Measurements from ENCODE around the gene SH3RF3.

SH3RF3 gene

DNA sequence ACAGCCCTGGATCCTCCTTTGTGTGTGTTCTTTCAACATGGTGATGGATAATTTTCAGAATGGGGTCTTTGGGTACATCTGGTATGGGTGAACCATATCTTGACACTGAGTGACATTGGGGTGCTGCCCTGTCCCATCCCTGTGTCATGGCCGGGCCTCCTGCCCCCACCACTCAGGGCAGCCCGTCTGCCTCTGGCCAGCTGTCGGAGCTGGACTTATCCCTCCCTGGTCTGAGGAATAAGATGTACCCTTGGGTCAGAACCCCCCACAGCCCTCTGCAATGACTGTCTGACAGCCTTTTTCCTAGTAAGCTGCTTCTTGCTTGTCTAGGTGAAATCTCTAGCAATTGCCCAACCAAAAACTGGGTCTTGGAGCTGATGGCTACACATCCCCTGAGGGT is 142.9 kb downstream of the SH3RF3 start:
- no peak overlapping the region for H3K4me3 ChIP-seq (ENCODE audit: low read depth, low read length)
- TF ChIP-seq, protein P1, sequence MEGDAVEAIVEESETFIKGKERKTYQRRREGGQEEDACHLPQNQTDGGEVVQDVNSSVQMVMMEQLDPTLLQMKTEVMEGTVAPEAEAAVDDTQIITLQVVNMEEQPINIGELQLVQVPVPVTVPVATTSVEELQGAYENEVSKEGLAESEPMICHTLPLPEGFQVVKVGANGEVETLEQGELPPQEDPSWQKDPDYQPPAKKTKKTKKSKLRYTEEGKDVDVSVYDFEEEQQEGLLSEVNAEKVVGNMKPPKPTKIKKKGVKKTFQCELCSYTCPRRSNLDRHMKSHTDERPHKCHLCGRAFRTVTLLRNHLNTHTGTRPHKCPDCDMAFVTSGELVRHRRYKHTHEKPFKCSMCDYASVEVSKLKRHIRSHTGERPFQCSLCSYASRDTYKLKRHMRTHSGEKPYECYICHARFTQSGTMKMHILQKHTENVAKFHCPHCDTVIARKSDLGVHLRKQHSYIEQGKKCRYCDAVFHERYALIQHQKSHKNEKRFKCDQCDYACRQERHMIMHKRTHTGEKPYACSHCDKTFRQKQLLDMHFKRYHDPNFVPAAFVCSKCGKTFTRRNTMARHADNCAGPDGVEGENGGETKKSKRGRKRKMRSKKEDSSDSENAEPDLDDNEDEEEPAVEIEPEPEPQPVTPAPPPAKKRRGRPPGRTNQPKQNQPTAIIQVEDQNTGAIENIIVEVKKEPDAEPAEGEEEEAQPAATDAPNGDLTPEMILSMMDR (IDR thresholded peaks at IDR 0.05; ENCODE audit: borderline replicate concordance, insufficient read depth, low read depth, low read length), result no peak

DNA sequence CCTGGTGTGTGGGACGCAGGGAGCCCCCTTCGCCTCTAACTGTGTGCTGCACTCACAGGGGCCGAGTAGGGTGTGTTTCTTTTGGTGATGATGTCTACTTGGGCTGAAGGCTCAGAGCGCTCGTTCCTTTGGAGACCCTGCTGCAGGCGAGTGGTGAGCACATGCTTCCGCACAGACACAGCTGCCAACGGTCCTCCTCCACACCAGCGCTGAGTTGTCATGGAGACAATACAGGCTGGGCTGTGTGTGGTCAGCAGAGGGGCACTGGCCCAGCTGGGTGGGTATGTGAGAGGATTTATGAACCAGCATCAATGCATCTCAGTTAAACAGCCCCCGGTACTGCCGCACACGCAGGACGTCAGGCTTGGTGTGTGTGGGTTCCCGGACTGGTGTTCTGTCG is 143.5 kb downstream of the SH3RF3 start:
- H3K4me3 ChIP-seq (ENCODE audit: low read depth, low read length), result no peak overlapping the region
- TF ChIP-seq, protein P1 (IDR thresholded peaks at IDR 0.05; ENCODE audit: borderline replicate concordance, insufficient read depth, low read depth, low read length), result no peak

DNA sequence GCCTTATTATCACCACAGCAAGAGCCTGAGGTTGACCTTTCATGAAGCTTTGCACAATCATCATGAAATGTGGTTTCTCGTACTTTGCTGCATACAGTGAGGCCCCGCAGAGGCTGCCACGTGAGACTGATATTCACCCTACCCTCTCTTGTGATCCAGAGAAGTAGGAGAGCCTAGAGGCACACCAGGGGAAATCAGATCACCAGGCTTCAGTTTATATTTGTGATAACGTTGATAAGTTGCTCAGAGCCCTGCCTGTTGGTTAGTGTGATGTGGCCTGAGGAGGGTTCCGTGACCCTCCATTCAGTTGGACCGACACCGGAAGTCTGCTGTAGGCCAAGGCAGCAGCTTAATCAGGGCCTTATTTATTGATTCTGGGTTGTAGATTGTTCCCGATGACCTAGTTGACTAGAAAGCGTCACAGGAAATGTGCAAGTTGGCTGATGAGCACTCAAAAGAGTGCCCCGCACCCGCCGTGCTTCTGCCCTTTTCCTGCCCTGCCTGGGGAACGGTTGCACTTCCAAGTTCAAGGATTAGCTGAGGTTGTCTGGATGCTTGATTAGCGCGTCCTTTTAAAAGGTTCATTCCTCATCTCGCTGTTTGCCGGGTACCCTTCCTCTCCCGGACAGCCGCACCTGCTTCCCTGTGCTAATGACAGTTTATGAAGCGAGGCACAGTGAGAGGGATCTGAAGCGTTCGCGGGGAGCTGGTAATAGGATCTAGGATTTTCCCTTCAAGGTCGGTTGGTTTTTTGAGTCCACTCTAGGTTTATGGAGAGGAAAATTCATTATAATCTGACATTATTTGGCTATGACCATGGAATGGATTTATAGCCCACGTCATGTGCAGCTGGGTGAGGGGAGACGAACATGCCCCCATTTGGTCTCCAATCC is 146.4 kb downstream of the SH3RF3 start:
- TF ChIP-seq, protein P1 (IDR thresholded peaks at IDR 0.05; ENCODE audit: borderline replicate concordance, insufficient read depth, low read depth, low read length), result no peak
- H3K4me3 ChIP-seq (ENCODE audit: low read depth, low read length), result no peak overlapping the region

DNA sequence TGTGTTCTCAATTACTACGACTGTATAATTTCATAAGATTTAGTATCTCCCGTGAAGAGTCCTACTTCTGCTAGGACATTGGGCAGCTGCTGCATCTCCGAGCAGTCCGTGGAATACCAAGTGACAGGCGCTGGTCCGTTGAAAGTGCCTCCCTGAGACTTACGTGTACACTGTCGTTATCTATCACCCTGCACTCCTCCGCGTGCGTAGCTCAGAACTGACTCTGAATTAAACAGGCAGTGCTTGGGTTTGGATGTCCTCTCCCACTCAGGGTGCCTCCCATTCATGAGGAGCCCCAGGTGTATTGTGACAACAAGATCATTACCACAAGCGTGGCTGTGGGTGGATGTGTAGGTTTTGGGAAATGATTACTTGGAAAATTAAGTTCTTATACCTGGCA is 148.4 kb downstream of the SH3RF3 start:
- TF ChIP-seq, protein P1 (IDR thresholded peaks at IDR 0.05; ENCODE audit: borderline replicate concordance, insufficient read depth, low read depth, low read length), result no peak
- no peak overlapping the region for H3K4me3 ChIP-seq (ENCODE audit: low read depth, low read length)

DNA sequence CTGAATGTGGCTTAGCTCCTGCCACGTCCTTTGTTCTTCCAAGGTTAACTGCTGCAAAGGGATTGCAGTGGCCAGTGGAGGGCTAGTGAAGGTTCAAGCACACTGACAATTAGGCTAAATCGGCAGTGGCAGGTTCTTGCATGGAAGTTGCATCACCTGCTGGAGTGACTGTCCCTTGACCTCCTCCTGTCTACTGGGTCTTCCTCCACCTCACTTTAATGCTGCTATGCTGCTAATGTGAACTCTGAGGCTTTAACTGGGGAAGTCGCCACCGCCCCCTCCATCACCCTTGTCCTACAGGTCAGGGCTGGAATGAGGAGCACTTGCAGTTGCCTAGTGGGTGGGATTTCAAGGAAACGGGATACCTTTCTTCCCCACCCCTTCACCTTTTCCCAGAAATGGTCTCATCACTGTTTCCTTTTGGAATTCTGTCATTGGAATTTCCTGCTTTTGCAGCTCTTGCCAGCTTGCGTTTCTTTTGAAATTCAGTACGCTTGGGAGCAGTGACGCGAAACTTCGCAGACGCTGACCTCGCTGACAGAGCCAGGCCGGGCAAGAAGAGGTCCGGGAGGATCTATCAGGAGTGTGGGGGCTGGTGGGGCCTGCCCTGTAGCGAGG is 150.3 kb downstream of the SH3RF3 start:
- H3K4me3 ChIP-seq (ENCODE audit: low read depth, low read length), result no peak overlapping the region
- TF ChIP-seq, protein P1 (IDR thresholded peaks at IDR 0.05; ENCODE audit: borderline replicate concordance, insufficient read depth, low read depth, low read length), result no peak

DNA sequence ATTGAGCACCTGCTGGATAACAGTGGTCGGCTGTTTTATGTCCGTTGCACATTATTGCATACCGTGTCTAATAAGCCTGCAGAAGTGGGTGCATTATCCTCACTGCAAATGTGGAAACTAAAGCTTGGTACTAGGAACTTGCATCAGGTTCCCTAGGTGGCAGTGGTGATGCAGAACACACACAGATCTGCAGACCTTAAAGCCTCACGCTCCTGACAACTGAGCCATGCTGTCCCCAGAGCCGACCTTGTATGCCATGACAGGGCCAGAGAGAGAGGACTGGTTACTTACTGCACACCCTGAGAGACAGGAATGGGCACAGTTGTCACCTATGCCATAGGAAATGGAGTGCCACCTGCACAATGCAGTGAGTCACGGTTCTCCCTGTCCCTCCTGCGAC is 151.8 kb downstream of the SH3RF3 start:
- no peak overlapping the region for H3K4me3 ChIP-seq (ENCODE audit: low read depth, low read length)
- TF ChIP-seq, protein P1 (IDR thresholded peaks at IDR 0.05; ENCODE audit: borderline replicate concordance, insufficient read depth, low read depth, low read length), result no peak

DNA sequence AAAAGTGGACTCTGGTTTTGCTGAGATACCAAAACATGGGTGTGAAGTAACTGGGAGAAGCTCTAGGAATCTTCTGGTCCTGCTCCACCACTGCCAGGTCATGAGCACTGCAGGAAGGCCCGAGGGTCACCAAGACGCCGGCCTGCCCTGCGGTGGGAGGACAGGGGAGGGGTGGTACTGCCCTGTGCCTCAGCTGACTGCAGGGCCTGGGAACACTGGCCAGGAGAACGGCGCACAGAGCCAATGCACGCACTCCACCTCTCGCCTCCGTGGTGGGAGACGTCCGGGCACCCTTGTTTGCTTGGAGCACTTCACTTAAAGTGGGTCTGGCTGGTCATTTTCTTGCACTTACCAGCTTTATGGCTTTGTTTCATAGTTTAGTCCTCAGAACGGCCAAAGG is 153.4 kb downstream of the SH3RF3 start:
- TF ChIP-seq, protein P1 (IDR thresholded peaks at IDR 0.05; ENCODE audit: borderline replicate concordance, insufficient read depth, low read depth, low read length), result no peak
- H3K4me3 ChIP-seq (ENCODE audit: low read depth, low read length), result no peak overlapping the region
